Measurements from ENCODE around the gene LHFPL3. TPM values are rescaled to one million over a fixed set of nuclear protein-coding genes. Genes with fewer than 3 reads are reported as not detected.

LHFPL3 gene
- total RNA-seq, 4 donors from 2014 or later = not detected

DNA sequence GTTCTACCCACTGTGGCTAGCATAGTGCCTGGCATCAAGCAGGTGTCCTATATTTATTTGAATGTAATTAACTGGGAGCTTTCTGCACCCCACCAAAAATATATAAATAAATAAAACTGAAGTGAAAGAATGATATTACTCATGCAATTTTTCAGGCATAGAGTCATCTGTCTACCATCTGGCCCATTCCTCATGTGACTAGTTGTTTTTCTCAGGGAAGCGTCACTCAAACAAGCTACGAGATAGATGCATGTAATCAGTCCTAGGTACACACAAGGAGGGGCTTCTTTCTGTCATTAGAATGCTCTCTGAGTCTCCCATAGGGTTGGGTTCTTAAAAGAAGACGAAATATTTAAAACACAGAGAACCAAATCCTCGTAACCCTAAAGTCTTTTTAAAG lies 430.1 kb downstream of the LHFPL3 start:
- no peak for DNase-seq (ENCODE audit: extremely low spot score)
- WGBS = 68% methylated on average over 4 of the region's 4 CpGs
- Histone ChIP-seq H3K27ac (replicated peaks in 1 of 4) (no peak overlapping the region), H3K4me3 (no peak overlapping the region), H3K27me3 (no peaks in the 10 kb centered on the region), H3K4me1 (no peaks in the 10 kb centered on the region), H3K36me3 (no peaks in the 10 kb centered on the region), H3K9me3 (no peaks in the 10 kb centered on the region)
- intact Hi-C loops (cut with DNase I) = no loop called here
- TF ChIP-seq, protein P1, sequence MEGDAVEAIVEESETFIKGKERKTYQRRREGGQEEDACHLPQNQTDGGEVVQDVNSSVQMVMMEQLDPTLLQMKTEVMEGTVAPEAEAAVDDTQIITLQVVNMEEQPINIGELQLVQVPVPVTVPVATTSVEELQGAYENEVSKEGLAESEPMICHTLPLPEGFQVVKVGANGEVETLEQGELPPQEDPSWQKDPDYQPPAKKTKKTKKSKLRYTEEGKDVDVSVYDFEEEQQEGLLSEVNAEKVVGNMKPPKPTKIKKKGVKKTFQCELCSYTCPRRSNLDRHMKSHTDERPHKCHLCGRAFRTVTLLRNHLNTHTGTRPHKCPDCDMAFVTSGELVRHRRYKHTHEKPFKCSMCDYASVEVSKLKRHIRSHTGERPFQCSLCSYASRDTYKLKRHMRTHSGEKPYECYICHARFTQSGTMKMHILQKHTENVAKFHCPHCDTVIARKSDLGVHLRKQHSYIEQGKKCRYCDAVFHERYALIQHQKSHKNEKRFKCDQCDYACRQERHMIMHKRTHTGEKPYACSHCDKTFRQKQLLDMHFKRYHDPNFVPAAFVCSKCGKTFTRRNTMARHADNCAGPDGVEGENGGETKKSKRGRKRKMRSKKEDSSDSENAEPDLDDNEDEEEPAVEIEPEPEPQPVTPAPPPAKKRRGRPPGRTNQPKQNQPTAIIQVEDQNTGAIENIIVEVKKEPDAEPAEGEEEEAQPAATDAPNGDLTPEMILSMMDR (IDR thresholded peaks at IDR 0.05) = no peak
- TF ChIP-seq POLR2A (IDR thresholded peaks at IDR 0.05; ENCODE audit: low read depth) (no peak), EP300 (IDR thresholded peaks at IDR 0.05) (no peak), POLR2AphosphoS5 (IDR thresholded peaks at IDR 0.05) (no peak)

DNA sequence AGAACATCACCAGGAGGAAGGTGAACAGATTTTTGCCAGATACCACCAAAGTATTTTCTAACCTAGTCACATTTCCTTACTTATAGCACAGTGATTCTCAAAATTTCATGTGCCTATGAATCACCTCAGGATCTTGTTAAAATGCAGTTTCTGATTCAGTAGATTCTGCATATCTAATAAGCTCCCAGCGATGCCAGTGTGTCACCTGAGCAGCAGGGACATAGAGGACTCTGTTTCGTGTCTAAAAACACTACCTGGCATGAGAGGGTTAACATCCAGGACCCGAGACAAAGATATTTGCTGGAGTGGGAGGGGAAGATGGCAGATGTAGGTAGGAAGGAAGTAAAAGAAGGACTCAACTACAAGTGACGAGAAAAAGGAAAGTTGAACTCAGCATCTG lies 433.5 kb downstream of the LHFPL3 start:
- Histone ChIP-seq H3K4me3 (no peak overlapping the region), H3K27ac (replicated peaks in 1 of 4) (no peak overlapping the region), H3K27me3 (no peaks in the 10 kb centered on the region), H3K9me3 (no peaks in the 10 kb centered on the region), H3K4me1 (no peaks in the 10 kb centered on the region), H3K36me3 (no peaks in the 10 kb centered on the region)
- 49% methylated on average over 4 of the region's 4 CpGs for WGBS
- intact Hi-C loops (cut with DNase I) = no loop called here
- TF ChIP-seq POLR2AphosphoS5 (IDR thresholded peaks at IDR 0.05) = no peak
- TF ChIP-seq, protein P1 (IDR thresholded peaks at IDR 0.05) = no peak
- TF ChIP-seq EP300 (IDR thresholded peaks at IDR 0.05) = no peak
- no peak for TF ChIP-seq POLR2A (IDR thresholded peaks at IDR 0.05; ENCODE audit: low read depth)
- DNase-seq (ENCODE audit: extremely low spot score) = no peak

DNA sequence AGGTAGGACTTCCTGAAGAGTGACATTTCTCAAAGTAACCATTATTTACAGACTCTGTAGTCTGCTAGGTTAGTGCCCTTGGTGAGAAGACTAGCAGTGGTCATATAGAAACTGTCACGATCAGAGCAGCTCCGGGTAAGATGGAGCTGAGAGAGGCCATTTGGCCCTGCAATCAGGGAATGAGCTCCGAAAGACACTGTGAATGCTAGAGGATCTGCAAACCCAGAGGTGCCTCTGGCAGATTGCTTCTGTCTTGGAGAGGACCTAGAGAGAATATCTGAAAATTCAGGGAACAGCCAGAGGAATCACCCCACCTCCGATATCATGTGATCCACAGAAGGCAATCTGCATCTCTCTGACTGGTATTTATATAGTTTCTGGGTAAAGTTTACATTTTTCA lies 438.7 kb downstream of the LHFPL3 start:
- H3K27ac ChIP-seq (replicated peaks in 1 of 4) = no peak overlapping the region
- no peaks in the 10 kb centered on the region for H3K4me1 ChIP-seq
- 69% methylated on average over 4 of the region's 4 CpGs for WGBS
- H3K4me3 ChIP-seq = no peak overlapping the region
- no peaks in the 10 kb centered on the region for H3K36me3 ChIP-seq
- intact Hi-C loops (cut with DNase I) = no loop called here
- no peaks in the 10 kb centered on the region for H3K27me3 ChIP-seq
- TF ChIP-seq, protein P1 (IDR thresholded peaks at IDR 0.05) = no peak
- TF ChIP-seq EP300 (IDR thresholded peaks at IDR 0.05) (no peak), POLR2A (IDR thresholded peaks at IDR 0.05; ENCODE audit: low read depth) (no peak), POLR2AphosphoS5 (IDR thresholded peaks at IDR 0.05) (no peak)
- no peak for DNase-seq (ENCODE audit: extremely low spot score)
- no peaks in the 10 kb centered on the region for H3K9me3 ChIP-seq

DNA sequence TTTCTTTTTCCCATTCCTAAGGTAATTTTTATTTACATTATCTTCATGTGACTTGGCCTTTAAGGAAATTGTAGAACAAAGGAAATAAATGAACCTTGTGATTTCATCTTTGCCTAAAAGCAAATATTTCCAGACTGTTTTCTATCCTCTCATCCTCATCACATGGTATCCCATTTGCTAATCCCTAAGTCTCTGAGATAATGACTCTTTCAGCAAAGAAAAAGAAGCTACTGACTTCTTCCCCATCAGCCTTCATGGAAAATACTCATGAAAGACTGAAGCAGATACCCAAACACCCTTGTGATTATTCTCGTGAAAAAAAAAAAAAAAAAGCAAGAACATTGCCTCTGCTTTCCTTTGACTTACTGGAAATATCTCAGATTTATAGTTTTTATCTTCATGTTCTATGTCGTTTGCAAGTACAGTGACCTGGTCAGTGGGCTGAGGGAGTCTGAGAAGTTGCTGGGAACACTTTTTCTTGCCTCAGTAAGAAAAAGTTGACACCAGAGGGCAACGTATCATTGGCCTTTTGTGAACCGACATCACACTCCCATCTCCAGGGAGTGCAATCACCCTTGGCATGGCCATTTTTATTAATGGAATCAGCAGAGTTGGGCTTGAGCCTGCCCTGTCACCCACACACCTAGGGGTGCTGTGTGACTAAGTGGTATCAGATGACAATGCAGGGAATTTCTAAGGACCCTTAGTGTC lies 439.6 kb downstream of the LHFPL3 start:
- WGBS = 38% methylated on average over 4 of the region's 4 CpGs
- no peak for DNase-seq (ENCODE audit: extremely low spot score)
- peaks cover 0 to 7% (median 0%) of the 10 kb centered on the region in 4 donors for H3K27me3 ChIP-seq

More for the DNA sequence above, 439.6 kb downstream of the LHFPL3 start:
- TF ChIP-seq POLR2AphosphoS5 (IDR thresholded peaks at IDR 0.05) (no peak), POLR2A (IDR thresholded peaks at IDR 0.05; ENCODE audit: low read depth) (no peak)
- TF ChIP-seq, protein P1 (IDR thresholded peaks at IDR 0.05) = no peak
- Histone ChIP-seq H3K36me3 (no peaks in the 10 kb centered on the region), H3K4me1 (no peaks in the 10 kb centered on the region), H3K9me3 (no peaks in the 10 kb centered on the region), H3K27ac (replicated peaks in 1 of 4) (no peak overlapping the region), H3K4me3 (no peak overlapping the region)
- intact Hi-C loops (cut with DNase I) = no loop called here

Measured in esophagus muscularis mucosa (tissue), 4 donors.